Retina (tissue), 1 donor: Measurements from ENCODE around the gene SLC26A5.
A peak's percentile ranks its signal among the peaks of the same experiment; 100 is the strongest.

Source experiments
- DNase-seq: peaks from one replicate; pipeline ENCODE4 v3.0.0-alpha.2; 2016

SLC26A5 gene

GRCh38 chr7:103344453-103345149 is 101.4 kb downstream of the SLC26A5 start, which contains the start of gene DNAJC2:
DNAJC2 (minus strand) TSS chr7:103344767; CDS start chr7:103344622, 145 bp downstream.
- peak; percentile 92 for DNase-seq

- no peak for DNase-seq
Measured at GRCh38 chr7:103343758-103344452, 102.1 kb downstream of the SLC26A5 start.

- DNase-seq = no peak
Measured at GRCh38 chr7:103343332-103343731, 102.7 kb downstream of the SLC26A5 start.

- DNase-seq = no peak
Measured at GRCh38 chr7:103341466-103341865, 104.5 kb downstream of the SLC26A5 start.

GRCh38 chr7:103338864-103339263 is 107.1 kb downstream of the SLC26A5 start:
- no peak for DNase-seq

- DNase-seq = no peak
Measured at GRCh38 chr7:103336761-103337160, 109.2 kb downstream of the SLC26A5 start.

GRCh38 chr7:103325744-103326143 is 120.3 kb downstream of the SLC26A5 start:
- DNase-seq = no peak
